Measurements from ENCODE around the gene LLPH.

LLPH gene

GRCh38 chr12:66109056-66109455 lies 21.5 kb downstream of the LLPH start:
- Histone ChIP-seq H3K9ac (ENCODE audit: low read depth, low read length, poor library complexity, severe bottlenecking) (no peak overlapping the region), H3K79me2 (ENCODE audit: insufficient read depth, low read length) (no peaks in the 10 kb centered on the region), H3K4me3 (ENCODE audit: low read length, poor library complexity, severe bottlenecking) (no peak overlapping the region), H3K4me1 (ENCODE audit: insufficient read depth, low read length, poor library complexity, severe bottlenecking) (no peaks in the 10 kb centered on the region), H3F3A (ENCODE audit: low read depth) (no peaks in the 10 kb centered on the region), H3K9me3 (ENCODE audit: insufficient read depth, low read depth, low read length) (no peaks in the 10 kb centered on the region), H2AFZ (ENCODE audit: low read length) (no peak overlapping the region), H3K4me2 (ENCODE audit: low read depth, low read length, poor library complexity, severe bottlenecking) (no peak overlapping the region), H4K20me1 (ENCODE audit: insufficient read depth, low read length, poor library complexity, severe bottlenecking) (no peaks in the 10 kb centered on the region), H3K36me3 (ENCODE audit: insufficient read depth, low read length) (no peaks in the 10 kb centered on the region), H3K27me3 (ENCODE audit: insufficient read depth, low read length, poor library complexity, severe bottlenecking) (no peaks in the 10 kb centered on the region), H3K9me2 (replicated peaks; ENCODE audit: low read depth, low read length) (no peaks in the 10 kb centered on the region)
- TF ChIP-seq CTCF (conservative IDR thresholded peaks at IDR 0.05; ENCODE audit: low read length) (no peak), EZH2phosphoT487 (IDR thresholded peaks at IDR 0.05; ENCODE audit: borderline replicate concordance) (no peak)

GRCh38 chr12:66108386-66108785 lies 22.2 kb downstream of the LLPH start:
- TF ChIP-seq CTCF (conservative IDR thresholded peaks at IDR 0.05; ENCODE audit: low read length): no peak
- no peaks in the 10 kb centered on the region for H3F3A ChIP-seq (ENCODE audit: low read depth)
- no peaks in the 10 kb centered on the region for H3K9me3 ChIP-seq (ENCODE audit: insufficient read depth, low read depth, low read length)
- no peak overlapping the region for H3K4me3 ChIP-seq (ENCODE audit: low read length, poor library complexity, severe bottlenecking)
- H4K20me1 ChIP-seq (ENCODE audit: insufficient read depth, low read length, poor library complexity, severe bottlenecking): no peaks in the 10 kb centered on the region
- no peak overlapping the region for H2AFZ ChIP-seq (ENCODE audit: low read length)
- no peaks in the 10 kb centered on the region for H3K27me3 ChIP-seq (ENCODE audit: insufficient read depth, low read length, poor library complexity, severe bottlenecking)
- H3K36me3 ChIP-seq (ENCODE audit: insufficient read depth, low read length): no peaks in the 10 kb centered on the region
- H3K79me2 ChIP-seq (ENCODE audit: insufficient read depth, low read length): no peaks in the 10 kb centered on the region
- no peaks in the 10 kb centered on the region for H3K4me1 ChIP-seq (ENCODE audit: insufficient read depth, low read length, poor library complexity, severe bottlenecking)
- H3K4me2 ChIP-seq (ENCODE audit: low read depth, low read length, poor library complexity, severe bottlenecking): no peak overlapping the region
- no peak overlapping the region for H3K9ac ChIP-seq (ENCODE audit: low read depth, low read length, poor library complexity, severe bottlenecking)
- no peaks in the 10 kb centered on the region for H3K9me2 ChIP-seq (replicated peaks; ENCODE audit: low read depth, low read length)

GRCh38 chr12:66107451-66107915 lies 23.1 kb downstream of the LLPH start:
- TF ChIP-seq CTCF (conservative IDR thresholded peaks at IDR 0.05; ENCODE audit: low read length) (peak; percentile 81), EZH2phosphoT487 (IDR thresholded peaks at IDR 0.05; ENCODE audit: borderline replicate concordance) (no peak)
- no peak overlapping the region for H3K4me3 ChIP-seq (ENCODE audit: low read length, poor library complexity, severe bottlenecking)
- no peaks in the 10 kb centered on the region for H3K9me2 ChIP-seq (replicated peaks; ENCODE audit: low read depth, low read length)
- H3K4me2 ChIP-seq (ENCODE audit: low read depth, low read length, poor library complexity, severe bottlenecking): no peak overlapping the region
- no peaks in the 10 kb centered on the region for H3K9me3 ChIP-seq (ENCODE audit: insufficient read depth, low read depth, low read length)
- no peaks in the 10 kb centered on the region for H4K20me1 ChIP-seq (ENCODE audit: insufficient read depth, low read length, poor library complexity, severe bottlenecking)
- no peaks in the 10 kb centered on the region for H3K4me1 ChIP-seq (ENCODE audit: insufficient read depth, low read length, poor library complexity, severe bottlenecking)
- H3K79me2 ChIP-seq (ENCODE audit: insufficient read depth, low read length): no peaks in the 10 kb centered on the region
- H3K36me3 ChIP-seq (ENCODE audit: insufficient read depth, low read length): no peaks in the 10 kb centered on the region
- H2AFZ ChIP-seq (ENCODE audit: low read length): peak overlapping the region; percentile 49
- no peaks in the 10 kb centered on the region for H3F3A ChIP-seq (ENCODE audit: low read depth)
- H3K27me3 ChIP-seq (ENCODE audit: insufficient read depth, low read length, poor library complexity, severe bottlenecking): no peaks in the 10 kb centered on the region
- H3K9ac ChIP-seq (ENCODE audit: low read depth, low read length, poor library complexity, severe bottlenecking): no peak overlapping the region

Data from Loucy (cell line).